NB4 (cell line): ENCODE measurements around the gene ADCY3.

Experiments
- CTCF ChIP-seq: IDR thresholded peaks from one replicate; pipeline ENCODE4 v1.5.1; 2012; ENCODE audit warnings: low read depth, low read length
- MAX ChIP-seq: IDR thresholded peaks from 2 replicates; pipeline ENCODE4 v1.6.1; 2011; ENCODE audit warnings: low read depth, low read length
- MYC ChIP-seq: IDR thresholded peaks from 2 replicates; pipeline ENCODE4 v1.6.1; 2011; ENCODE audit warnings: low read depth, low read length
- POLR2A ChIP-seq: IDR thresholded peaks from 2 replicates; pipeline ENCODE4 v1.6.1; 2011; ENCODE audit warnings: mild to moderate bottlenecking; ENCODE audit not compliant: insufficient read length; ENCODE audit errors: extremely low read depth

DNA sequence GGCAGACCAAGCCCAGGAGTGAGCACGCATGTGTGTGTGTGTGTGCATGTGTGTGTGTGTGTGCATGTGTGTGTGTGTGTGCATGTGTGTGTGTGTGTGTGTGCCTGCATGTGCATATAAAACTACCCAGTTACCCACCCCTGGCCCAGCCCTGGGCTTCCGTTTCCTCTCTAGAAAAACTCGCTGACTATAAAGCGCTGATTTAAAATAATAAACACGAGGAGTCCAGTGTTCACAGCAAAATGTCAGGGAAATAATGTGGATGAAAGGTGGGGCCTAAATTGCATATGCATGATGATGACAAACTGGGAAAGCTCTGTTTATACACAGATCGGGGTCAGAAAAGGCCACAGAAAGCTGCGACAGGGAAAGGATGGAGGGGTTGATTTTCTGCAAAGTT, 7.5 kb downstream of the ADCY3 start:
- TF ChIP-seq MAX = no peak
- no peak for TF ChIP-seq POLR2A
- TF ChIP-seq CTCF = no peak
- TF ChIP-seq MYC = no peak
